Gastroesophageal sphincter (tissue), 3 donors: ENCODE results near the gene CPOX.
"Not testable (repeated sequence)": the region's sequence is repeated elsewhere in the genome, so short reads cannot be mapped to it uniquely, and the experiment has no call there.

Experiments used
- CTCF ChIP-seq, 4 experiments: fragments of 200-600 bp in 2 of 4; fragments of 450-650 bp in 2 of 4; sonication (generic) in 1 of 4; IDR thresholded peaks; one replicate each; pipeline ENCODE4 v1.5.1; 2017 to 2019; ENCODE audit warnings: antibody characterized with exemption in 4 of 4, mild to moderate bottlenecking in 2 of 4, moderate library complexity in 2 of 4
- EP300 ChIP-seq: sonication (generic); formaldehyde crosslinking; IDR thresholded peaks from one replicate; pipeline ENCODE4 v1.6.1; 2017; ENCODE audit warnings: antibody characterized with exemption, mild to moderate bottlenecking
- POLR2A ChIP-seq, 2 donors: fragments of 450-650 bp; IDR thresholded peaks; one replicate each; pipeline ENCODE4 v1.6.1; 2017; ENCODE audit warnings: antibody characterized with exemption in 2 of 2, mild to moderate bottlenecking in 2 of 2, moderate library complexity in 1 of 2
- POLR2AphosphoS5 ChIP-seq: sonication (generic); formaldehyde crosslinking; IDR thresholded peaks from one replicate; pipeline ENCODE4 v1.6.1; 2017; ENCODE audit warnings: antibody characterized with exemption

GRCh38 chr3:98642769-98643168 lies 49.4 kb upstream of the CPOX start:
- not testable (repeated sequence) for TF ChIP-seq CTCF (IDR thresholded peaks at IDR 0.05); POLR2A (IDR thresholded peaks at IDR 0.05); POLR2AphosphoS5; EP300
